GM19240 (cell line): Measurements from ENCODE around the gene ATXN1.

Experiments
- DNase-seq: peaks from one replicate; pipeline ENCODE4 v3.0.0; 2011; ENCODE audit warnings: low spot score; ENCODE audit not compliant: insufficient read length

ATXN1 gene

DNA sequence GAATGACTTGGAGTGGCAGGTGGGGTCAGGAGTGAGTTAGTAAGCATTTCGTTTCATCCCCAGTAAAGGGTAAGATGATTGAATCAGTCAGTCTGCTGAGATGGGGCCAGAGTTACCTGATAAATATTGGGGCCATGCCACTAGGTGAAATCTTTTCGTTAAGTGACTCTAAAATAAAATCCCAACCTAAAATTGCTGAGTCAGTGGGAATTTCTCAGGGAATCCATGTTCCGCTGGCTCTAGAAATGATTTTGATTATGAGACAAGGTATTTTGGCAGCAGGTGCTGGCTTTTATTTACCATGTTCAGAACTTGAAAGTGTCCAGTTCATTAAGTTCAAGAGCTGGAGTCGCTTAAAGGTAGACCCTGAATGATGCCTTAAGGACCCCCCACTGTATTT, 397.5 kb downstream of the ATXN1 start:
- DNase-seq, result no peak

DNA sequence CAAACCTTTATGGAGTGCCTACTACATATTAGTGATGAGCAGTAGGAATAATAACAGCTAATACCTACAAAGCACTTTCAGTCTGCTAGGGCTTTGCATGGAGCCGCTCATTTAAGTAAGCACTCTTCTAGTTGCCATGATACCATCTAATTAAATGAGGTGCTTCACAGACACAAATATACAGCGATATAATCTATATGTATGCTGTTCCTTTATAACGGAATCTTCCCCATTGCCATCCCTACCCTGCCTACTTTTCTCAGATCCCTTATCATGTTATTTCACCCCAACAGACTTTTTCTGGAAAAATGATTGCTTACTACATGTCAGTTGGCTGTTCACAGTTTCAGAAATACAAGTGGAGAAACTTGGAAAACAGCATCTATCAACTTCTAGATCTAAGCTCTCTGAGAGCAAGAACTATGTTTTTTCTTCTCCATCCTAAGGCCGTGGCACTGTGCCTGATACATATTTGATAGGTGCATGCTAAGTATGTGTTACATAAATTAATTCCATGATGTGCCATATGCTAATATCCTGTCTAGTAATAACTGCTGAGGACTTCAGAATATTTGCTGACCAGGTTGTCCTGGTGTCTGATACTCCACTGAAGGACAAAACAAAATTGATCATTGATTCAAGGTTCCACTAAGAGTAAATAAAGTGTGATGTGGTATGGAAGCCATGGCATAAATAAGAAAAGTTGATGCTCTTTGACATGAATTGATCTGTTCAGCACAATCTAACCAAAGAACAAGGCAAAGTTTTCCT, 398.3 kb downstream of the ATXN1 start:
- DNase-seq, result no peak

- no peak for DNase-seq
Observed at GRCh38 chr6:16362296-16362695, 399.0 kb downstream of the ATXN1 start.

DNA sequence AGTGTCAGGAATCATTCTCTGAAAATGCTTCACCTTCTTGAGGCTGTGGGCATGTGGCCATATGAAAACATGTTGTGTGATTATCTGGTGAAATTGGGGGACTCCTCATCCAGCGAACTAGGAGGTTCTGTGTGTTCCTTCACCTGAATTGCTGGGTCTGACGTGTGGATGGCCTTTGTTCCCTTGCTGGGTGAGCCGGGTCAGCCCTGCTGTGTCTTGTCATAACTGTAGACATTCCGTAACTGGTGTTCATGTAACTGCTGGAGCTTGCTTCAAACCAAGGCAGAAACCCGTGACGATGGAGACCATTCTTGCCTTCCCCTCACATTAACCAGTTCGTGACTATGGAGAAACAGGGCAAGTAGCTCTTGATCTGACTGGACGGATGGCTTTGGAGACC, 399.4 kb downstream of the ATXN1 start:
- no peak for DNase-seq

DNA sequence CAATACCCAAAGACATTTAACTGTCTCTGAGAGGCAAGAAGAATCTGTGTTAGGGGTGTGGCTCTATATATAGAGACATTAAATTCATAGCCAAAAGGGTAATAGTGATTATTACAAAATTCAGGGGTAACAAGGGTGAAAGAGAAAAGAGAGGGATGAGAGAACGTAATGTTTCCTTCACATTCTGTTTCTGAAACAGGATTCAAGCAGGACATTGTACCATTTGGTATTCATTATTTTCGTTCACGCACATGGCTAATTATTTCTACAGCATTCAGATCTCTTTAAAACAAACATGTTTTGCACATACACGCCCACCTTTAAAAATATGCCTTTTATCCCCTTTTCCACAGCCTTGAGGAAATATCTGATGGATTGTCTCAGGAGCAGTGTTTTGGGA, 400.1 kb downstream of the ATXN1 start:
- no peak for DNase-seq

- no peak for DNase-seq
Observed at GRCh38 chr6:16360365-16360764, 400.9 kb downstream of the ATXN1 start.

GRCh38 chr6:16359563-16359962, 401.7 kb downstream of the ATXN1 start:
- no peak for DNase-seq

- no peak for DNase-seq
Observed at GRCh38 chr6:16358531-16359138, 402.6 kb downstream of the ATXN1 start.

DNA sequence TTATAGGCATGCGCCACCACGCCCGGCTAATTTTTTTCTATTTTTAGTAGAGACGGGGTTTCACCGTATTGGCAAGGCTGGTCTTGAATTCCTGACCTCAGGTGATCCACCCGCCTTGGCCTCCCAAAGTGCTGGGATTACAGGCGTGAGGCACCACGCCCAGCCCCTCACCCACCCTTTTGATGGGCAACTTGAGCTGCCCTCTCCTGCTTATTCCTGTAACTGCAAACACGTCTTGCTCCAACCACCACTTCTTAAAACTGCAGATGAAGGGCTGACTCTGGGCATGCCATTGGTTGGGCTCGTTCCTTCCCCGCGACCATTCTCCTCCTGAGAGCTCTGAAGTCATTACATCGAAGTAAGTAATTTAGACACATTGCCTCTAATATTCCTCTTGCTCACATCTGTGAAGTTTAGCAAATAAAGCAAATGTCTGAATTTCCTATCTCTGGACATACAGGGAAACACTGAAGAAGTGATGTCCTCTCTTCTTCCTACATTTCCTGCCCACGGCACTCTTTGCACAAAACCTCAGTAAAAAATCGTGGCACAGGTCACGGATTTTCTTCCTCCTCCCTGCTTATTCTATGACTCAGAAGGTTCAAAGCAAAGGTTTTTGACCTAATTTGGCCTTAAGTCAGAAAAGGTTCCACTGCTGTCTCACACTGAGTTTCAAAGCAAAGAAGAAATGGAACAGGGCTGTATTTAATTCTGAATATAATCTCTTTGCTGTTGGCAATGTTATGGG, 405.4 kb downstream of the ATXN1 start:
- no peak for DNase-seq

GRCh38 chr6:16355238-16355637, 406.0 kb downstream of the ATXN1 start:
- DNase-seq, result no peak

GRCh38 chr6:16354692-16355091, 406.6 kb downstream of the ATXN1 start:
- DNase-seq, result no peak

DNA sequence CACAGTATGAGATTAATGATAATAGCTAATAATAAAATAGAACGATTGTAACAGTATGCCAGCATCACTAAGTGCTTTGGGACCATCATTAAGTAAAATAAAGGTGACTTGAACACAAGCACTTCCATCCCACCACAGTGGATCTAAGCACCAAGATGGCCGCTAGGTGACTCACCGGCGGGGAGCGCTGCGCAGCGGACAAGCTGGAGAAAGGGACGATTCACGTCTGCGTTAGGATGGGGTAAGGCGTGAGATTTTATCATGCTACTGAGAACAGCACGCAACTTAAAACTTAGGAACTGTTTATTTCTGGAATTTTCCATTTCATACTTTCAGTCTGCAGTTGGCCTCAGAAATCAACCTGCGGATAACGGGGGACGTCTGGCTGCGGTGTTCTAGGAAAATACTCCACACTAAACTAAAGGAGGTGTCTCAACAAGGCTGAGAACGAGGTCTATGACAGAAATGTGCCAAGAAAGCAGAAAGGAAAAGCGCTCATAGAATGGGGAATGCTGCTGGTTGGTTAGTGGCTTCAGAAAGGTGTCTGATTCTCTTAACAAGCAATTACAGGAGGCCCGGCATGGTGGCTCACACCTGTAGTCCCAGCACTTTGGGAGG, 408.3 kb downstream of the ATXN1 start:
- no peak for DNase-seq

- DNase-seq, result no peak
Observed at GRCh38 chr6:16352258-16352635, 409.0 kb downstream of the ATXN1 start.

DNA sequence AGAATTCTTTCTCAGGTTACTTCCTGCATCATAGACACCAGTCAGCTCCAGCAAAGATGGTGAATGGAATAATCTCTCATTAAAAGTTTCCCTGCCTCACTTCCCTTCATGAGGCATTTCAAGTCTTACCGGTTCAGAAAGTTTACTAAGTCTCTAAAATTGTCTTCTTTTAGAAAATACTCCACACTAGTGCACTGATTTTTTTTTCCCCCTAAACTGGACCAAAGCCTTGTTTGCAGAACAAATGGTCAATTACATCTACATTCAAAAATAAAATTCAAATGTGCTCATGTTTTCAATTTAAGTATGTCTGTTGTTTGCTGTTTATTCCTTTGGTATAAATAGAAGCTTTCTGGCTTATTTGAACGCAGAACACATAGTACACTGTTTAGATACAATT, 411.7 kb downstream of the ATXN1 start:
- no peak for DNase-seq

GRCh38 chr6:16346831-16347230, 414.4 kb downstream of the ATXN1 start:
- DNase-seq, result no peak

DNA sequence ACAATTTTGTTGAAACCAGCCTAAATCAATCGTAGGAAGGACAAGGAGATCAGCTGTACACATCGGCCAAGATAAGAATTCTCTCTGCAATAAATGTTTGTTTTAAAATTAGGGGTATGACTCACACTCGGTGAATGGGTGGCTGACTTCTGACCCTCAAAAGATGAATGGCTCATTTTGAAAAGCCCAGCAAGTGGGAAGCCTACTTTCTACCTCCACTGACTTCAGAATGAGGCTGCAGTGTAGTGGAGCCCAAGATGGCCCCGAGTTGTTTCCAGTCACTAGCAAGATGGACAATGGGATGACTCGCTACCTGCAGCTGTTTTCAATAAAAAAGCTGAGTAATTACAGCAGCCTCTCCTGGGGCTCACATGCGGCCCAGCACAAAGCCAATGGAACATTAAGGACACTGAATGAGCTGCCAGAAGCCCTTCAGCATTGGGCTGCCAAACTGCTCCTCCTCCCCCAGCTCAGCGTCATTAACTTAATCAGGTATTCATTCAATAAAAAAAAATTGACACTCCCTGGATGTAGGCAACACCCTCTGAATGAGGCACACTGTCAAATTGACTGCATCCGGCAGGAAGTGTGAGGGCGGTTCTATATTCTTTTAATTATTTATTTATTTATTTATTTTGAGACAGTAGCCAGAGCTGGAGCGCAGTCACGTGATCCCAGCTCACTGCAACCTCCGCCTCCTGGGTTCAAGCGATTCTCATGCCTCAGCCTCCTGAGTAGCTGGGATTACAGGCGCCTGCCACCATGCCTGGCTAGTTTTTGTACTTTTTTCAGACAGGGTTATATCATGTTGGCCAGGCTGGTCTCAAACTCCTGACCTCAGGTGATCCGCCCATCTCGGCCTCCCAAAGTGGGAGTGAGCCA, 415.6 kb downstream of the ATXN1 start:
- no peak for DNase-seq

DNA sequence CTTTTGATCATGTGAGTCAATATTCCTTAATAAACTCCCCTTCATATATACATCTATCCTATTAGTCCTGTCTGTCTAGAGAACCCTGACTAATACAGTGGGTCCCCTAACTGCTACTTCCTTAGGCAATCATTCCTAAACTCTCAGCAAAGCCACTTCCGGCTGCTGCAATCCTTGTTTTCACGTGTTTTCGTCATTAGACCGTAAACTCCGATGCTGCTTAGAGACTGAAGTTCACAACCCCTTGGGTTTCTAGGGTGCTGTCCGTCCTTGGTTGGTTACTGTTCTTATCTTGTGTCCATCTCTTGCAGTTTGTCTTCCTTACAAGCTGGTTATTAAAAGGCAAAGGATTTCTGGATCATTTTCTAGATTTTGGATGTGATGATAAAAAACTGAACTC, 416.5 kb downstream of the ATXN1 start:
- no peak for DNase-seq

- DNase-seq, result no peak
Observed at GRCh38 chr6:16343593-16343992, 417.7 kb downstream of the ATXN1 start.

- DNase-seq, result no peak
Observed at GRCh38 chr6:16339265-16339587, 422.0 kb downstream of the ATXN1 start.

- DNase-seq, result no peak
Observed at GRCh38 chr6:16338577-16339264, 422.5 kb downstream of the ATXN1 start.
